Breast epithelium (tissue), 4 donors: ENCODE data around the gene ACCSL. TPM values are rescaled to one million over a fixed set of nuclear protein-coding genes. Genes with fewer than 3 reads are reported as not detected.

ENCODE experiments used
- DNase-seq, 2 donors: peaks; one replicate each; pipeline ENCODE4 v3.0.0-alpha.2; 2019; ENCODE audit warnings: low spot score in 2 of 2
- H3K27ac ChIP-seq, 2 donors: fragments of 200-600 bp; sonication (generic) in 1 of 2; one replicate each; pipeline ENCODE4 v1.5.1; 2016 to 2019; ENCODE audit warnings: mild to moderate bottlenecking in 1 of 2
- H3K27me3 ChIP-seq, 2 donors: fragments of 200-600 bp; sonication (generic) in 1 of 2; one replicate each; pipeline versions ENCODE4 v1.5.1 to v1.6.0; 2017 to 2019; ENCODE audit warnings: control low read depth in 1 of 2, mild to moderate bottlenecking in 1 of 2
- H3K36me3 ChIP-seq: fragments of 200-600 bp; one replicate; pipeline ENCODE4 v1.5.1; 2019
- H3K4me1 ChIP-seq, 2 donors: fragments of 200-600 bp; sonication (generic); one replicate each; pipeline ENCODE4 v1.5.1; 2016 to 2019; ENCODE audit warnings: control low read depth in 1 of 2
- H3K4me3 ChIP-seq, 3 donors: fragments of 200-600 bp; sonication (generic); 1 replicate in 2 of 3; 2 replicates in 1 of 3; pipeline ENCODE4 v1.5.1; 2016 to 2019; ENCODE audit warnings: mild to moderate bottlenecking in 3 of 3, moderate library complexity in 2 of 3
- H3K9me3 ChIP-seq, 2 donors: fragments of 200-600 bp; sonication (generic) in 1 of 2; one replicate each; pipeline ENCODE4 v1.5.1; 2016 to 2019; ENCODE audit warnings: control low read depth in 1 of 2
- POLR2A ChIP-seq: fragments of 450-650 bp; IDR thresholded peaks from one replicate; pipeline ENCODE4 v1.6.1; 2016; ENCODE audit warnings: antibody characterized with exemption, mild to moderate bottlenecking, moderate library complexity
- POLR2AphosphoS5 ChIP-seq, 3 donors: sonication (generic); formaldehyde crosslinking; IDR thresholded peaks; one replicate each; pipeline ENCODE4 v1.6.1; 2017; ENCODE audit warnings: antibody characterized with exemption in 3 of 3
- intact Hi-C: fragments of 100-400 bp; cut with DNase I; formaldehyde crosslinking; loops from one replicate; pipeline ENCODE4 v1.15.1; 2023; ENCODE audit warnings: low total_unique reads
- total RNA-seq, 3 donors: library from RNA; depleted of rRNA; stranded (reverse); fragments of >200 nt; gene quantifications; one replicate each; pipeline ENCODE4 v1.1.0, GENCODE V29; 2016
- TF ChIP-seq, protein P1 (sequence below), 3 donors: fragments of 450-650 bp; IDR thresholded peaks; one replicate each; pipeline ENCODE4 v1.5.1; 2016 to 2017; ENCODE audit warnings: antibody characterized with exemption in 3 of 3, mild to moderate bottlenecking in 3 of 3, moderate library complexity in 3 of 3

The ACCSL gene
- total RNA-seq, 3 donors from 2014 or later: not detected

DNA sequence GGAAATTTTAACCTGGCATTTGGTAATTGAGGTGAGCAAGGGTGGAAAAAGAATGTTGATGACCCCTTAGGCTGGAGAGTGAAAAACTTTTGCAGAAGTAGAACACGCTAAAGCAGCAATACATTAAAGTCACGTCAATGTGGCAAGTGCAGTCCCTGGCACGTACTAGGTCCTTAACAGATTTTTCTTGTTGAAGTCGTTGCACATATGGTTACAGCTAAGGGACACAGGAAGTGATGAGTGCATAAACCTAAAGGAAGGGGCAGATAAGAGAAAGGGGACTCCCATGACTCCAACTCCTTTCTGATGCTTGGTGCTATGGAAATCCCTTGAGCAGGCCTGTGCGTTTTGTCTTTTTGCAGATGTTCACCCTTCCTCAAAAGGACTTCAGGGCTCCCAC is 19.5 kb downstream of the ACCSL start:
- peak overlapping the region; percentile 60 to 90 (median 72) for H3K4me3 ChIP-seq
- DNase-seq: no peak
- H3K36me3 ChIP-seq: no peaks in the 10 kb centered on the region

GRCh38 chr11:44068180-44068579 is 20.4 kb downstream of the ACCSL start:
- TF ChIP-seq POLR2A (no peak), POLR2AphosphoS5 (IDR thresholded peaks at IDR 0.05) (no peak)
- TF ChIP-seq, protein P1, sequence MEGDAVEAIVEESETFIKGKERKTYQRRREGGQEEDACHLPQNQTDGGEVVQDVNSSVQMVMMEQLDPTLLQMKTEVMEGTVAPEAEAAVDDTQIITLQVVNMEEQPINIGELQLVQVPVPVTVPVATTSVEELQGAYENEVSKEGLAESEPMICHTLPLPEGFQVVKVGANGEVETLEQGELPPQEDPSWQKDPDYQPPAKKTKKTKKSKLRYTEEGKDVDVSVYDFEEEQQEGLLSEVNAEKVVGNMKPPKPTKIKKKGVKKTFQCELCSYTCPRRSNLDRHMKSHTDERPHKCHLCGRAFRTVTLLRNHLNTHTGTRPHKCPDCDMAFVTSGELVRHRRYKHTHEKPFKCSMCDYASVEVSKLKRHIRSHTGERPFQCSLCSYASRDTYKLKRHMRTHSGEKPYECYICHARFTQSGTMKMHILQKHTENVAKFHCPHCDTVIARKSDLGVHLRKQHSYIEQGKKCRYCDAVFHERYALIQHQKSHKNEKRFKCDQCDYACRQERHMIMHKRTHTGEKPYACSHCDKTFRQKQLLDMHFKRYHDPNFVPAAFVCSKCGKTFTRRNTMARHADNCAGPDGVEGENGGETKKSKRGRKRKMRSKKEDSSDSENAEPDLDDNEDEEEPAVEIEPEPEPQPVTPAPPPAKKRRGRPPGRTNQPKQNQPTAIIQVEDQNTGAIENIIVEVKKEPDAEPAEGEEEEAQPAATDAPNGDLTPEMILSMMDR (IDR thresholded peaks at IDR 0.05): no peak
- no peak overlapping the region for H3K27ac ChIP-seq
- no peaks in the 10 kb centered on the region for H3K4me1 ChIP-seq
- H3K4me3 ChIP-seq: no peak overlapping the region
- intact Hi-C loops: no loop called here
- no peaks in the 10 kb centered on the region for H3K36me3 ChIP-seq
- DNase-seq: no peak
- no peaks in the 10 kb centered on the region for H3K27me3 ChIP-seq
- H3K9me3 ChIP-seq: no peaks in the 10 kb centered on the region

More for the DNA sequence above, 19.5 kb downstream of the ACCSL start:
- intact Hi-C loops: no loop called here
- no peaks in the 10 kb centered on the region for H3K27me3 ChIP-seq
- H3K27ac ChIP-seq: no peak overlapping the region
- TF ChIP-seq POLR2AphosphoS5 (IDR thresholded peaks at IDR 0.05) (no peak), POLR2A (no peak)
- TF ChIP-seq, protein P1 (IDR thresholded peaks at IDR 0.05): no peak
- no peaks in the 10 kb centered on the region for H3K9me3 ChIP-seq
- H3K4me1 ChIP-seq: no peaks in the 10 kb centered on the region

DNA sequence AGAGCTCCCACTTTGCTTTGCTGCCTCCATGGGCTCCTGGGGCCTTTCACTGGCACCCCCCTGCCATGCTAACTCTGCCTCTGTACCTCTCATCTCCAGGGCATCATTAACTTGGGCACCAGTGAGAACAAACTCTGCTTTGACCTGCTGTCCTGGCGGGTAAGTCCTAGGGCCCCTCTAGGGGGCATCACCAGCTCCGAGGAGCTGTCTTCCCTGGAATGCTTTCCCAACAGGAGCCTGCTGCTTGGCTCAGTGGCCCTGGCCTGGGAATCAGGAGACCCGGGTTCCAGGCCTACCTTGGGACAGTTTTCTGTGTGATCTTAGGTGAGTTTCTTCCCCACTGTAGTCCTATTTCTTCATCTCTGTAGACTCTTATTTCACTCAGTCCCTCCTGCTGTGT is 23.4 kb downstream of the ACCSL start:
- Histone ChIP-seq H3K4me3 (no peak overlapping the region), H3K36me3 (no peaks in the 10 kb centered on the region), H3K4me1 (no peaks in the 10 kb centered on the region), H3K9me3 (no peaks in the 10 kb centered on the region), H3K27me3 (no peaks in the 10 kb centered on the region), H3K27ac (no peak overlapping the region)
- intact Hi-C loops: no loop called here
- TF ChIP-seq POLR2AphosphoS5 (IDR thresholded peaks at IDR 0.05): no peak
- TF ChIP-seq, protein P1 (IDR thresholded peaks at IDR 0.05): no peak
- no peak for TF ChIP-seq POLR2A
- no peak for DNase-seq

DNA sequence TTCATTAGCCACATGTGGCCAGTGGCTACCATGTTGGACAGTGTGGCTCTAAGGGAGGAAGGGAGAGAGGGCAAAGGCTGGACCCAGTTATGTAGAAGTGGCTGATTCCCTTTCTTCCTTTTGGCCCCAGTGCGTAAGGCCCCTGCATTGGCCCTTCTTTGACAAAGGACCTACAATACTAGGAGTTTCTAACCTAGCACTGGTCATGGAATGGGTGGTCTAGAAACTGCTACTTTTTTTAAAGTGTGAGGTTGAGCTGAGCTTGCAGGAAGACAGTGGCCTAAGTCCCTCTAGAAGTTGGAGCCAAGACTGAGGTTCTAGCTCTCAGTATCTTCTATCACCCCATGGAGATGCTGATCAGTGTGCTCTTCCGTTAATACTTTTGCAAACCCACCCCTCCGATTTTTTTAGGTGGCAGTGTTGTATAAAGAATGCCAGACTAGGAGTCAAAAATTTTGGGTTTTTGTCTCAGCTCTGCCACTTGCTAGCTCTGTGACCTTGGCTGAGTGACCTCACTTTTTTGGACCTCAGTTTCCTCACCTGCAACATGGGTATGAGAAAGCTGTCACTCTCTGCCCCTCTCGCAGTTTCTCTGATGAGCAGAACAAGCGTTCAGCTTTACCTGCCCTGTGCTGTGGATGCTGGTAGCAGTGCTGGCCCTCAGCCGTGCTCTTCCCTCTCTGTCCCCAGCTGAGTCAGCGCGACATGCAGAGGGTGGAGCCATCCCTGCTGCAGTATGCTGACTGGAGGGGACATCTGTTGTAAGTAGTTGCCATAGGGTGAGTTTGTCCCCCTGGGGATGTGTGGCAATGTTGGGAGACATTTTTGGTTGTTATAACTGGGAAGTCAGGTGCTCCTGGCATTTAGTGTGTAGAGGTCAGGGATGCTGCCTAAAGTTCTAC is 25.2 kb downstream of the ACCSL start:
- Histone ChIP-seq H3K4me3 (no peak overlapping the region), H3K36me3 (no peaks in the 10 kb centered on the region), H3K4me1 (no peaks in the 10 kb centered on the region), H3K27me3 (no peaks in the 10 kb centered on the region), H3K27ac (no peak overlapping the region), H3K9me3 (no peaks in the 10 kb centered on the region)
- intact Hi-C loops: no loop called here
- no peak for TF ChIP-seq POLR2AphosphoS5 (IDR thresholded peaks at IDR 0.05)
- TF ChIP-seq, protein P1 (IDR thresholded peaks at IDR 0.05): no peak
- no peak for TF ChIP-seq POLR2A
- no peak for DNase-seq

GRCh38 chr11:44078794-44079193 is 31.0 kb downstream of the ACCSL start:
- TF ChIP-seq, protein P1 (IDR thresholded peaks at IDR 0.05): no peak
- TF ChIP-seq POLR2AphosphoS5 (IDR thresholded peaks at IDR 0.05): no peak
- intact Hi-C loops: no loop called here

More at GRCh38 chr11:44078794-44079193, 31.0 kb downstream of the ACCSL start:
- Histone ChIP-seq H3K4me1 (no peaks in the 10 kb centered on the region), H3K27ac (no peak overlapping the region), H3K4me3 (no peak overlapping the region), H3K9me3 (no peaks in the 10 kb centered on the region), H3K36me3 (no peaks in the 10 kb centered on the region), H3K27me3 (no peaks in the 10 kb centered on the region)
- DNase-seq: no peak
